Pancreas (tissue), 10 donors: ENCODE data around the gene MGMT. TPM values are rescaled to one million over a fixed set of nuclear protein-coding genes. Genes with fewer than 3 reads are reported as not detected.

Source experiments
- ATAC-seq, 4 donors: fragments of 200-7000 bp; cut with Tn5 transposase; one replicate each; pipeline versions ENCODE4 v1.8.0 to v1.9.1; 2020; ENCODE audit warnings: mild to moderate bottlenecking in 4 of 4, moderate library complexity in 4 of 4
- DNase-seq, 6 donors: peaks; one replicate each; pipeline ENCODE4 v3.0.0-alpha.2; 2020
- FAIRE-seq: peaks from 2 replicates; lab custom pipeline; 2012; peaks lifted over from hg19 to GRCh38; lab: Jason Lieb, UNC
- H3K27ac ChIP-seq, 4 donors: fragments of 200-600 bp; sonication (generic); 1 replicate in 3 of 4; 2 replicates in 1 of 4; pipeline versions ENCODE4 v1.5.0 to v1.8.0; 2020
- H3K27me3 ChIP-seq, 4 donors: fragments of 200-600 bp; one replicate each; pipeline ENCODE4 v1.8.0; 2021
- H3K36me3 ChIP-seq, 3 donors: fragments of 200-600 bp; sonication (generic) in 1 of 3; one replicate each; pipeline versions ENCODE4 v1.5.0 to v1.8.0; 2020 to 2021
- H3K4me1 ChIP-seq, 3 donors: fragments of 200-600 bp; one replicate each; pipeline ENCODE4 v1.8.0; 2021
- H3K4me3 ChIP-seq, 4 donors: fragments of 200-600 bp; sonication (generic) in 2 of 4; one replicate each; pipeline versions ENCODE4 v1.5.0 to v1.8.0; 2020 to 2021
- H3K9me3 ChIP-seq, 4 donors: fragments of 200-600 bp; one replicate each; pipeline ENCODE4 v1.8.0; 2021
- WGBS, 2 donors: extraction: QIAGEN DNeasy Blood & Tissue Kit; methylation state at CpG; one replicate each; pipeline ENCODE4 v1.1.7; 2013; 5-methylcytosine and 5-hydroxymethylcytosine counted together
- intact Hi-C, 3 donors: fragments of 100-400 bp; cut with DNase I; formaldehyde crosslinking; loops; one replicate each; pipeline versions ENCODE4 v1.11.1 to v1.14.2; 2022
- polyA plus RNA-seq, 2 donors: library from polyadenylated mRNA; stranded (reverse); fragments of 200-250 nt; gene quantifications; one replicate each; pipeline ENCODE4 v1.2.3, GENCODE V29; 2013
- total RNA-seq, 6 donors: library from RNA; stranded (reverse); fragmentation: NEBNext Ultra II Directional in 4 of 6; extraction: Animal tissue kit (Norgen Biotek cat#: 25700) in 4 of 6; gene quantifications; one replicate each; pipeline versions ENCODE4 v1.2.1 to v1.2.4, GENCODE V29; 2021 to 2023
- TF ChIP-seq, protein P1 (sequence below), 4 donors: fragments of 200-600 bp; sonication (generic) in 3 of 4; IDR thresholded peaks; one replicate each; pipeline versions ENCODE4 v1.5.0 to v1.8.0; 2021; ENCODE audit warnings: antibody characterized with exemption in 4 of 4
- donor health status: healthy with polysubstance abuse.
- donor health status: DM: no; HTN: no; CAD: no; lungs with moderate emphysema.
- donor health status: DM: no; HTN: no; CAD: no.
- donor health status: control.
- donor health status: control.
- donor health status: Bipolar disorder and iron deficiency.
- donor health status: DM: yes; HTN: yes; CAD: no.
- donor health status: DM: no; HTN: no; CAD: no.
- donor health status: DM: no; HTN: no; CAD: no.
- donor health status: DM: yes; HTN: yes; CAD: no.

MGMT gene
- total and polyA plus RNA-seq, 8 donors: 9.1 to 18.6 (median 12.0) TPM

DNA sequence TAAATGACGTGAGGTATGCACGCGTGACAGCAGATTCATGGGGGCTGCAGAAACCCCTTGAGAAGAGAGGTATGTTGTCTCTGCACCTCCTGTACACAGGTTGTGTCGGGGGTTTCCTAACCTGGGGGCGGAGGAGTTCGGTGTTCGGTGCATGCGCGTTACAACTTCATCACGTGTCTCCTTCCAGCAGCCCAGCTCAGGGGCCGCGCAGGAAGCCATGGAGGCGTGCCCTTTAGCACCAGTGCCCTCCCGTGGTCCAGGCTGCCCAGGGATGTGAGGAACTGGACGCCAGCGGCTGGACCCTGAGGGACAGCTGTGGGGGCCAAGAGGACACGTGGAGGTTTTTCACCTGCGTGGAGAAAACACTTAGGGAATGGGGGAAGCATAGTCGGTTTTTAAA, 310.6 kb downstream of the MGMT start:
- no peaks in the 10 kb centered on the region for H3K9me3 ChIP-seq
- no peaks in the 10 kb centered on the region for H3K36me3 ChIP-seq
- peak in 1 of 6 donors; percentile 32 for DNase-seq
- no peaks in the 10 kb centered on the region for H3K4me1 ChIP-seq
- 95 to 96% methylated on average over 19 of the region's 19 CpGs for WGBS, 2 donors
- FAIRE-seq: no peak
- H3K4me3 ChIP-seq: no peak overlapping the region
- no peak overlapping the region for H3K27ac ChIP-seq
- TF ChIP-seq, protein P1, sequence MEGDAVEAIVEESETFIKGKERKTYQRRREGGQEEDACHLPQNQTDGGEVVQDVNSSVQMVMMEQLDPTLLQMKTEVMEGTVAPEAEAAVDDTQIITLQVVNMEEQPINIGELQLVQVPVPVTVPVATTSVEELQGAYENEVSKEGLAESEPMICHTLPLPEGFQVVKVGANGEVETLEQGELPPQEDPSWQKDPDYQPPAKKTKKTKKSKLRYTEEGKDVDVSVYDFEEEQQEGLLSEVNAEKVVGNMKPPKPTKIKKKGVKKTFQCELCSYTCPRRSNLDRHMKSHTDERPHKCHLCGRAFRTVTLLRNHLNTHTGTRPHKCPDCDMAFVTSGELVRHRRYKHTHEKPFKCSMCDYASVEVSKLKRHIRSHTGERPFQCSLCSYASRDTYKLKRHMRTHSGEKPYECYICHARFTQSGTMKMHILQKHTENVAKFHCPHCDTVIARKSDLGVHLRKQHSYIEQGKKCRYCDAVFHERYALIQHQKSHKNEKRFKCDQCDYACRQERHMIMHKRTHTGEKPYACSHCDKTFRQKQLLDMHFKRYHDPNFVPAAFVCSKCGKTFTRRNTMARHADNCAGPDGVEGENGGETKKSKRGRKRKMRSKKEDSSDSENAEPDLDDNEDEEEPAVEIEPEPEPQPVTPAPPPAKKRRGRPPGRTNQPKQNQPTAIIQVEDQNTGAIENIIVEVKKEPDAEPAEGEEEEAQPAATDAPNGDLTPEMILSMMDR (IDR thresholded peaks at IDR 0.05): no peak
- ATAC-seq: no peak
- H3K27me3 ChIP-seq: no peaks in the 10 kb centered on the region
- intact Hi-C loops: no loop called here

DNA sequence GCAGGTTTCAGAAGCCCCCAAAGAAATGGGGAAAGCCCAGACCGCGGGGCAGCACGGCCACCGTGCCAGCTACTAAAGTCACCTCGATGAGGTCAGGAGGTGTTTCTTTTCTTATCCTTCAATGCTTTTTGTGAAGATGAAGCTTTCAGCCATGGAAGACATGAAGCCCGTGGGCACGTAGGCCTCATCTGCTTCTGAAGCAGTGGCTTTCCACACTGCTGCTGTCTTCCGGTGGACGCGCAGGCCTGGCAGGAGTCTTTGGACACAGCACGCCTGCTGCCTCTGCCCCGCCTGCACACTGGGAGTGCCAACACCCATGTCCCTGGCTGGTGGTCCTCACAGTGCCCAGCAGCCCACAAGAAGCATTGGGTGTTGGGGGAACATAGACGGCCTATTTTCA, 311.5 kb downstream of the MGMT start:
- Histone ChIP-seq H3K9me3 (no peaks in the 10 kb centered on the region), H3K36me3 (no peaks in the 10 kb centered on the region), H3K27ac (no peak overlapping the region), H3K4me1 (no peaks in the 10 kb centered on the region), H3K27me3 (no peaks in the 10 kb centered on the region), H3K4me3 (no peak overlapping the region)
- ATAC-seq: no peak
- no peak for FAIRE-seq
- DNase-seq: peak in 1 of 6 donors; percentile 36
- intact Hi-C loops: no loop called here
- WGBS, 2 donors: 94 to 97% methylated on average over 13 of the region's 13 CpGs
- TF ChIP-seq, protein P1 (IDR thresholded peaks at IDR 0.05): no peak

DNA sequence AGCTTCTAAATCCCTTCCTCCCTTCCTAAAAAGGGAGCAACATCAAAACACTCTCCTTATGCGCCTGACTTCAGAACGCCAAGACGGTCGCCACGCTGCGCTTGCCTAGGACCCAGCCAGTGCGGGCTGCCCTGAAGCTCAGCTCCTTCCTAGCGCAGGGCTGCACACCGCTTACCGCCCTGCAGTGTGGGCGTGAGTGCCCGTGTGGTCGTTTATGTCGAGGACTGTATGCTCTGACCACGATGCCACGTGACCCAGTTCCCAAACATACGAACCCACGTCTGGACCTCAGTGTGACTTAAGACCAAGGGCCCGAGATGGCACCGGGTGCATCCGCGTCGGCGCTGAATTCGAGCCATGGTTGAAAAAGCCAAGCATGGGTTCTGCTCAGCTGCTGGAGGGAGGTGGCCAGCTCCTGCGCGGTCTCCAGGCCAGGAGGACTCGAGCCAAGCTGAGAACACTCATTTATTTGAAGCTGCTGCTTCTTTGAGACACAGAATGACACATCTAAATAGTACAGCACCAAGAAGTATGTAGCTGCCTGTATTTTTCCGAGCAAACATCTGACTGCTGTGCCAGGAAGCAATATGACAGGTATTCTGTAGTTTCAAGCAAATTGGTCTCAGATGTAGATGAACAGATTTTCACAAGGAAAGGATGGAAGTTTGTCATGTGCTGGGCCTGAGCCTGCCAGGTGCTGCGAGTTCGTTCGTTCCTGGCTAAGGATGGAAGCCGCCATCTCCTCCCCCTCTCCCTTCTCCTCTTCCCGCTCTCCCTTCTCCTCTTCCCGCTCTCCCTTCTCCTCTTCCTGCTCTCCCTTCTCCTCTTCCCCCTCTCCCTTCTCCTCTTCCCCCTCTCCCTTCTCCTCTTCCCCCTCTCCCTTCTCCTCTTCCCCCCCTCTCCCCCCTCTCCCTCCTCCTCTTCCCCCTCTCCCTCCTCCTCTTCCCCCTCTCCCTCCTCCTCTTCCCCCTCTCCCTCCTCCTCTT, 312.4 kb downstream of the MGMT start:
- ATAC-seq (no peak), DNase-seq (peak in 1 of 6 donors; percentile 27), FAIRE-seq (no peak)
- H3K27ac ChIP-seq: no peak overlapping the region
- TF ChIP-seq, protein P1 (IDR thresholded peaks at IDR 0.05): no peak
- H3K27me3 ChIP-seq: no peaks in the 10 kb centered on the region
- no peak overlapping the region for H3K4me3 ChIP-seq
- 89 to 91% methylated on average over 34 to 35 of the region's 35 CpGs for WGBS, 2 donors
- H3K4me1 ChIP-seq: no peaks in the 10 kb centered on the region
- H3K9me3 ChIP-seq: no peaks in the 10 kb centered on the region
- no peaks in the 10 kb centered on the region for H3K36me3 ChIP-seq
- intact Hi-C loops: no loop called here

DNA sequence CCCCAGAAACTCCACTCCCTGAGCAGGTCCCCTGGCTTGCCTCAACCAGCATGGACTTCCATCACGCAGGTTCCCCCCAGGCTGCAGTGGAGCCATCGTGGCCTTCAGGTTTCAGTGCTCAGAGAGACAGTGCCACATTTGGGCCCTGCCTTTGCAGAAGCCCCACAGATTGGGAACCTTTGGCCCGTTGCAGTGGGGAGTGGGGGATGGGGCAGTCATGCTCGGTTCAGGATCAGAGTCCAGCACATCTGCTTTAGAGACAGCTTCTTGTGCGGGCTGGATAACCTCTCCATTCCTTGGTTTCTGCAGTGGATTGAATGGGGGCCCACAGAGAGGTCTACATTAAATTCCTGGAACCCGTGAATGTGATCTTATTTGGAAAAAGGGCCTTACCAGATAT, 313.2 kb downstream of the MGMT start:
- intact Hi-C loops: no loop called here
- Histone ChIP-seq H3K4me3 (no peak overlapping the region), H3K9me3 (no peaks in the 10 kb centered on the region), H3K27ac (no peak overlapping the region), H3K4me1 (no peaks in the 10 kb centered on the region), H3K27me3 (no peaks in the 10 kb centered on the region), H3K36me3 (no peaks in the 10 kb centered on the region)
- TF ChIP-seq, protein P1 (IDR thresholded peaks at IDR 0.05): no peak
- 74 to 84% methylated on average over 6 of the region's 6 CpGs for WGBS, 2 donors
- ATAC-seq (no peak), DNase-seq (peak in 1 of 6 donors; percentile 20), FAIRE-seq (no peak)
